GM18507 (cell line): ENCODE results near the gene ZBED4.

Source experiments
- DNase-seq: peaks from one replicate; pipeline ENCODE4 v3.0.0; 2011; ENCODE audit warnings: low read depth; ENCODE audit not compliant: insufficient read length; ENCODE audit errors: extremely low spot score
- FAIRE-seq: peaks from 2 replicates; lab custom pipeline; 2011; peaks lifted over from hg19 to GRCh38; lab: Jason Lieb, UNC

The ZBED4 gene

GRCh38 chr22:49893025-49893424, 39.4 kb downstream of the ZBED4 start:
- no peak for DNase-seq
- FAIRE-seq = no peak

GRCh38 chr22:49894322-49895054, 40.8 kb downstream of the ZBED4 start:
- FAIRE-seq (no peak), DNase-seq (no peak)

- DNase-seq (no peak), FAIRE-seq (no peak)
Measured at GRCh38 chr22:49896201-49896600, 42.6 kb downstream of the ZBED4 start.

DNA sequence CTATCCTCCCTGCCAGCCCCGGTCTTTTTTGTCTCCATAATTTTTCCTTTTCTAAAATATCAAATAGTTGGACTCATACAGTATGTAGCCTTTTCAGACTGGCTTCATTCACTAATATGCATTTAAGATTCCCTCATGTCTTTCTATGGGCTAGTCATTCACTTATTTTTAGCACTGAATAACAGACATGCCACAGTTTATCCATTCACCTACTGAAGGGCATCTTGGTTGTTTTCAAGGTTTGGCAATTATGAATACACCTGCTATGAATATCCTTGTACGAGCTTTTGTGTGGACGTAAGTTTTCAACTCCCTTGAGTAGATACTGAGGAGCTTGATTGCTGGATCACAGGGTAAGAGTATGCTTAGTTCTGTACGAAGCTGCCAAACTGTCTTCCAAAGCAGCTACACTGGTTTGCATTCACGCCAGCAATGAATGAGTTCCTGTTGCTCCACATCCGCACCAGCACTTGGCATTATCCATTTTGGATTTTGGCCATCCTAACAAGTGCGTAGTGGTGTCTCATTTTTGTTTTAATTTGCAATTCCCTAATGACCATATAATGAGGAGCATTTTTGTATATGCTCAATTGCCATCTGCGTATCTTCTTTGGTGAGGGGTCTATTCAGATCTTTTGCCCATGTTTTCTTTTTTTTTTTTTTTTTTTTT, 43.5 kb downstream of the ZBED4 start:
- FAIRE-seq = no peak
- no peak for DNase-seq

DNA sequence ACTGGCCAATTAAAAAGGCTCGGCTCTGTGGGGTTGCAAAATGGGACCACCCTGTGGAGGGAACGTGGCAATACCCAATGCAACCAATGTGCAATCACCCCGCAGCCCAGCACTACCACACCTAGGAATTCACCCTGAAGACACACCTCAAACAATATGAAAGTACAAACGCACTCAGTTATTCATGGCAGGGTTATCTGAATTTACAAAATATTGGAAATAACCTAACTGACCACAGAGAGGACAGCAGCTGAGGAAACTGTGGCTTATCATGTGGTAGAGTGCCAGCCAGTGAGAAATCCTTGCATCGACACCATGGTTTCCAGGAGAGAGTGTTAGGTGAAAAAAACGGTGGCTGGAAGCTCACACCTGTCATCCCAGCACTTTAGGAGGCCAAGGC, 45.9 kb downstream of the ZBED4 start:
- FAIRE-seq (no peak), DNase-seq (no peak)

- FAIRE-seq = no peak
Measured at GRCh38 chr22:49900441-49901230, 47.0 kb downstream of the ZBED4 start.

GRCh38 chr22:49901457-49901856, 47.8 kb downstream of the ZBED4 start:
- DNase-seq (no peak), FAIRE-seq (no peak)

More at GRCh38 chr22:49900441-49901230, 47.0 kb downstream of the ZBED4 start:
- no peak for DNase-seq

- DNase-seq (no peak), FAIRE-seq (no peak)
Measured at GRCh38 chr22:49903322-49904039, 49.8 kb downstream of the ZBED4 start.

- no peak for DNase-seq
- FAIRE-seq = no peak
Measured at GRCh38 chr22:49904040-49904369, 50.4 kb downstream of the ZBED4 start.

GRCh38 chr22:49905465-49905864, 51.8 kb downstream of the ZBED4 start:
- no peak for DNase-seq
- FAIRE-seq = no peak

DNA sequence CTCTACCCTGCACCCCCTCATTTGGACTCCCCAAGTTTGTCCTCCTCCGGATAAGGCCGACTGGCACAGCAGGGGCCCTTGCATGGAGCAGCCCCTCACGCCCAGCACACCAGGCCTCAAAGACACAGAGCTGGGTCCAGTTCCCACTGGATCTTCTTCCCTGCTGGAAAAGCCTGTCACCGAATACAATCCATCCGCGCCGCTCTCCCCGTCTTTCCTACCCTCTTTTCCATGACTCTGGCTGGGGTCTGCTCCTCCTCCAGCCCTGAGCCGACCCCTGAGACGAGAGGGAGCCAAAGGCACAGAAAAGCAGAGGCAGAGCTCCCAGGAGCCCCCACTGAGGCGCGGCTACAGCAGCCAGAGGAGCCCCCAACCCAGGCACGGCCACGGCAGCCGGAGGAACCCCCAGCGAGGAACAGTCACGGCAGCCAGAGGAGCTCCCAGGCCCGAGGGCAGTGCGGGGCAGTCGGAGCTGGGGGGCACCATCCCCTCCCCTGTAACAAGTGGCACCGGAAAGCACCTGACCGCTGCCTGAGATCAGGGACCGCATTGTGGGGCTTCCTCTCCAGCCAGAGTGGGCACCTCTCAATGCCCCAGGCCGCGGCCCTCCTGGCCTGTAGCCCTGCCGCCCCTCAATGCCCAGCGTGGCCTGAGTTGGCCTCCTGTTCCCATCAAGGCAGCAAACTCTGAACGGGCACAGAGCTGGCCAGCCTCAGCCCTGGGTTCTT, 52.6 kb downstream of the ZBED4 start:
- DNase-seq (no peak), FAIRE-seq (no peak)

DNA sequence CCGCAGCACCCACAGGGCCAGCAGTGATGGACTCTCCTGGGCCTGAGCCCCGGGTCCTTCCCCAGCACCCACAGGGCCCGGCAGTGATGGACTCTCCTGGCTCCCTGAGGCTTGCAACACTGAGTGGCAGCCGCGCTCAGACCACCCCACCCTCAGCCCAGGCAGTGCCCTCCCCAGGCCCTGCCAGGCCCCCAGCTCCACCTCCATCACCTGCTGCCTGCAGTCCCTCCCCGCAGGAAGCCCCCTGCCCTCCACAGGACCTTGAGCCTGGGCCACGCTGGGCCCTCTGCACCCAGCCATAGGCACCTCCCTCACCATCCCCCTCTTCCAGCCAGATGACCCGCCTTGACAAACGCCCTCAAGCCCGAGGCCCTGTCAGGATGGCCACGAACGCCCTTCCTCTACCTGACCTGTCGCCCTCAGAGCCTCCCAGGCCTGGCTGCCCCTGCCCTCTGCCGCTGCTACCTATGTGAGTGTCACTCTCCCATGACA, 53.2 kb downstream of the ZBED4 start:
- FAIRE-seq (no peak), DNase-seq (no peak)

- no peak for DNase-seq
- FAIRE-seq = no peak
Measured at GRCh38 chr22:49907807-49908206, 54.2 kb downstream of the ZBED4 start.

GRCh38 chr22:49909476-49910205, 56.0 kb downstream of the ZBED4 start:
- no peak for DNase-seq
- FAIRE-seq = no peak

DNA sequence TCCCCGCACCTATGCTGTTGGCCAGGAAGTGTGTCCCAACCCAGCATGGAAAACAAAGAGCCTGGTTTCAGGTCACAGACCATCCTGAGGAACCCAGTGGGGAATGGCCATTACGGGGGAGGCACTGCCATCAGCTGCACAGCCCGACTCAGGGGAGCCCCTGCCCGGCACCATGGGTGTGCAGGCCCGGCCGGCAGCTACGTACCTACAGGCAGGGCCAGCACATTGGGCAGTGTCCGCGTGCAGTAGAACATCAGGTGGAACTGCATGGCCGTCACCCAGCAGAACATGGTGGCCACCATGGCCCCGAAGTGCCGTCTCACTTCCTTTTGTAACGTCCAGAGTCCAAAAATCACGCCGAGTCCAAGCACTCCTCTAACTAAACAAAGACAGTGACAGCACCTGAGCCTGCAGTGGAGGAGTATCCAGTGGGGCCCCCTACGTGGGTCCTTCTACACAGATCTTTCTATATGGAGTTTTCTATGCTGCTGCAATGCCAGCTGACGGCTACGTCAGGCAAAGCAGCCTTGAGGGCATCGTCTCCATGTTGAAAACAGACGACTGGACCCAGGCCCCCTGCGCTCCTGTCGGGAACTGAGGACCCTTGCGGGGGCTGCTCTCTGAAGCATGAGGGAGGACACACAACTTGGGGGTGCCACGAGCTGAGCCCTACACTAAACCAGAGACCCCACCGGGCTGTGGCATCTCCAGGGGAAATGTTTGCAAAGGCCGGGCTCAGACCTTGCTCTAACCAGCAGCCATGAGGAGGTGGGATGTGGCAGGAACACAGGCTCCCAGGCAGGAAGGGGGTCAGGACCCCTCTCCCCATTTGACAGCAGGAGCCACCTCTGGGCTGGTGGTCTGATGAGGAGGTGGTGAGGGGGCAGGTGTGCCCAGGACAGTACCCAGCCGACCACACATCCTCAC, 56.8 kb downstream of the ZBED4 start:
- no peak for DNase-seq
- FAIRE-seq = no peak

DNA sequence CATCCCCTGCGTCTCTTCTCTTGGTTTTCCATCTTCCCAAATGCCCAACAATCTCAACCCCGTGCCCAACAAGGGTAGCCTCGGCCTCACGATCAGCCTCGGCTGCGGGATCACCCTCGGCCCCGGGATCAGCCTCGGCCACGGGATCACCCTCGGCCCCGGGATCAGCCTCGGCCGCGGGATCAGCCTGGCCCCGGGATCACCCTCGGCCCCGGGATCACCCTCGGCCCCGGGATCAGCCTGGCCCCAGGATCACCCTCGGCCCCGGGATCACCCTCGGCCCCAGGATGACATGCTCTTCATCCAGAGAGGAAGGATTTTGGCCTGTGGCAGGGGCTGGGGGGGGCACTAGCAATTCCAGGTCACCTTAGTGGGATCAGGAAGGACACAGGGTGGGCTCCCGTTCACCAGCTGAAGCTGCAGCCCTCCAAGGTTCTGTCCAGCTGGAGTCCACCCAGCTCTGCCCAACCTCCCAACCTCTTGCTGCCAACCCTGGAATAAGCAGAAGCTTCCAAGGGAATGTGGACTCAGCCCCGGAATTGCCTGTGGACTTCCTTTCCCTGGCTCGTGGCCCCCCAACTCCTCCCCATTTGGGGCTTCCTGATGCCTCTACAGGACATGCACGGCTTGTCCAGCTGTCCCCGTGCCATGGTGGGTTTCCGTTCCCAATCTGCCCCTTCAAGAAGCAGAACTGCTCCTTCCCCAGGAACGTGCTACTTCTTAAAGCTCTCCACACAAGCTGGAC, 58.4 kb downstream of the ZBED4 start:
- DNase-seq = no peak
- no peak for FAIRE-seq

DNA sequence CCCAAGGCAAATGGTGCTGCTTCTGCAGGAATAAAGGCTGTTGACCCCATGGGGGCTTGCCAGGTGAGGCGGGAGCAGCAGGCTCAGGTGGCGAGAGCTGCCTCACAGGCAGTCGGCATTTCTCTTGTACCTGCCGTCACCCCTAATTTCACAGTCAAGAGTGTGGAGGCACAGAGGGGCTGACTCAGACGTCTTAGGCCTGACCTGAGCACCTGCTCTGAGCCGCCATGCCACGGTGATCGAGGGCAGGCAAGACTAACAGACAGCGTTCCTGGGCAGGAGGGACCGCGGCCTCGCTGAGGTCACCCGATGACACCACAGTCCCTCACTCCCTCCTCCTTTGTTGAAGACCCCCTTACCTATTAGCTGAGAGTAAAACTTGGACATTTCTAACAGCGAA, 59.4 kb downstream of the ZBED4 start:
- DNase-seq (no peak), FAIRE-seq (no peak)
